SK-N-SH (cell line): Measurements from ENCODE around the gene GSTM3.

Source experiments
- EP300 ChIP-seq, 2 experiments: IDR thresholded peaks; 2 replicates each; pipeline versions ENCODE4 v1.4.0 to v1.6.1; 2012; ENCODE audit warnings: borderline replicate concordance in 1 of 2, low read depth in 1 of 2, low read length in 1 of 2
- EZH2phosphoT487 ChIP-seq: fragments of 200-600 bp; sonication (generic); IDR thresholded peaks from 2 replicates; pipeline ENCODE4 v1.6.1; 2017; ENCODE audit warnings: low read depth, mixed run types, mild to moderate bottlenecking, antibody characterized with exemption, moderate library complexity, borderline replicate concordance
- GATA2 ChIP-seq: sonication (generic); formaldehyde crosslinking; IDR thresholded peaks from 2 replicates; pipeline ENCODE4 v1.5.0; 2020; ENCODE audit warnings: mild to moderate bottlenecking, missing genetic modification reagents
- TAF1 ChIP-seq: IDR thresholded peaks from 2 replicates; pipeline ENCODE4 v1.6.1; 2012; ENCODE audit warnings: low read depth, mild to moderate bottlenecking, low read length, moderate library complexity, borderline replicate concordance
- TF ChIP-seq, protein P1 (sequence below): fragments of 200-600 bp; sonication (generic); IDR thresholded peaks from 2 replicates; pipeline ENCODE4 v1.6.1; 2017; ENCODE audit warnings: antibody characterized with exemption, mild to moderate bottlenecking, moderate library complexity
- TF ChIP-seq, protein P2 (sequence below): fragments of 150-350 bp; IDR thresholded peaks from 2 replicates; pipeline ENCODE4 v1.6.1; 2017; ENCODE audit warnings: antibody characterized with exemption, low read length, low read depth, borderline replicate concordance

- TF ChIP-seq, protein P1, sequence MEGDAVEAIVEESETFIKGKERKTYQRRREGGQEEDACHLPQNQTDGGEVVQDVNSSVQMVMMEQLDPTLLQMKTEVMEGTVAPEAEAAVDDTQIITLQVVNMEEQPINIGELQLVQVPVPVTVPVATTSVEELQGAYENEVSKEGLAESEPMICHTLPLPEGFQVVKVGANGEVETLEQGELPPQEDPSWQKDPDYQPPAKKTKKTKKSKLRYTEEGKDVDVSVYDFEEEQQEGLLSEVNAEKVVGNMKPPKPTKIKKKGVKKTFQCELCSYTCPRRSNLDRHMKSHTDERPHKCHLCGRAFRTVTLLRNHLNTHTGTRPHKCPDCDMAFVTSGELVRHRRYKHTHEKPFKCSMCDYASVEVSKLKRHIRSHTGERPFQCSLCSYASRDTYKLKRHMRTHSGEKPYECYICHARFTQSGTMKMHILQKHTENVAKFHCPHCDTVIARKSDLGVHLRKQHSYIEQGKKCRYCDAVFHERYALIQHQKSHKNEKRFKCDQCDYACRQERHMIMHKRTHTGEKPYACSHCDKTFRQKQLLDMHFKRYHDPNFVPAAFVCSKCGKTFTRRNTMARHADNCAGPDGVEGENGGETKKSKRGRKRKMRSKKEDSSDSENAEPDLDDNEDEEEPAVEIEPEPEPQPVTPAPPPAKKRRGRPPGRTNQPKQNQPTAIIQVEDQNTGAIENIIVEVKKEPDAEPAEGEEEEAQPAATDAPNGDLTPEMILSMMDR, result no peak
- TF ChIP-seq TAF1, result no peak
- TF ChIP-seq, protein P2, sequence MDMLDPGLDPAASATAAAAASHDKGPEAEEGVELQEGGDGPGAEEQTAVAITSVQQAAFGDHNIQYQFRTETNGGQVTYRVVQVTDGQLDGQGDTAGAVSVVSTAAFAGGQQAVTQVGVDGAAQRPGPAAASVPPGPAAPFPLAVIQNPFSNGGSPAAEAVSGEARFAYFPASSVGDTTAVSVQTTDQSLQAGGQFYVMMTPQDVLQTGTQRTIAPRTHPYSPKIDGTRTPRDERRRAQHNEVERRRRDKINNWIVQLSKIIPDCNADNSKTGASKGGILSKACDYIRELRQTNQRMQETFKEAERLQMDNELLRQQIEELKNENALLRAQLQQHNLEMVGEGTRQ, result no peak
- no peak for TF ChIP-seq EZH2phosphoT487
- TF ChIP-seq GATA2 (CRISPR knock-in tag), result no peak
- TF ChIP-seq EP300 (IDR thresholded peaks at IDR 0.05; ENCODE audit: borderline replicate concordance in 1 of 2, low read depth in 1 of 2, low read length in 1 of 2), result no peak
Measured at GRCh38 chr1:109757936-109758786, 17.3 kb upstream of the GSTM3 start.
